NCI-H345 treated with DMSO at 0.1 percent for 48 hours (cell line): ENCODE data around the gene TNFAIP8.

Source experiments
- DNase-seq: peaks from one replicate; lab custom pipeline; 2025; ENCODE audit not compliant: unreplicated experiment; lab: John Stamatoyannopoulos, UW

The TNFAIP8 gene

DNA sequence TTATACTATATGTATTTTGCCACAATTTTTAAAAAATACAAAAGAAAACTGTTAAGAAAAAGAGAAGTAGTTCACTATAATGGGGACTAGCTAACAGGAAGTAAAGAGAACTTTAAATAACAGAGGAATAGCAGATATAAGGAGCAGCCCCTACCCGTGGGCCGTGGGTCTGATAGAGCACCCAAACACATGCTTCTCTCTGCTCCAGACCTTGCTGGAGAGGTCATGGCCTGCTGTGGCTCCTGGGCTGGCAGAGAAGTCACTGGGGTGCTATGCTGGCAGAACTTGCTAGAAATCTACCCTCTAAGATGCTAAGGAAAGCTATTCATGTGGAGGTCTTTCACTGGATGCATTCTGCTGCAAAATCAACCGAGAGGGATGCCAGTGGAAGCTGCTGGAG lies 10.0 kb upstream of the TNFAIP8 start:
- DNase-seq, result no peak

DNA sequence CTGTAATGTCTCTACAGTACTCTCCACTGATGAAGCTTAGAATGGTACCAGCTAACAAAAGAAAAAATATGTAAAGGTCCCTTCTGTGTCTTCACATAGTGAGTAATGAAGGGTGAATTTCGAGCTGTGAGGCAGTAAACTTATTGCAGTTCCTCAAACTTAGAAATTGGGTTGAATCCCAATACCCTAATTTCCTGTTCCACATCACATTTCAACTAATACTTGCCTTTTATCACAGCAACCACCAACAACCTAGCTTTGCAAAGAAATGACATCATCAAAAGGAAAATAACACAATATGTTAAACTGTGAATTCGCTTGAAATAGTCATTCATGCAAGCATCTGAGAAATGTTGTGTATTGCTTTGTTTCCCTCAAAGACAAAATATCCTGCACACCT lies 9.4 kb upstream of the TNFAIP8 start:
- DNase-seq, result no peak

- DNase-seq, result peak; percentile 5
Measured at GRCh38 chr5:119347574-119347973, 8.2 kb upstream of the TNFAIP8 start.

DNA sequence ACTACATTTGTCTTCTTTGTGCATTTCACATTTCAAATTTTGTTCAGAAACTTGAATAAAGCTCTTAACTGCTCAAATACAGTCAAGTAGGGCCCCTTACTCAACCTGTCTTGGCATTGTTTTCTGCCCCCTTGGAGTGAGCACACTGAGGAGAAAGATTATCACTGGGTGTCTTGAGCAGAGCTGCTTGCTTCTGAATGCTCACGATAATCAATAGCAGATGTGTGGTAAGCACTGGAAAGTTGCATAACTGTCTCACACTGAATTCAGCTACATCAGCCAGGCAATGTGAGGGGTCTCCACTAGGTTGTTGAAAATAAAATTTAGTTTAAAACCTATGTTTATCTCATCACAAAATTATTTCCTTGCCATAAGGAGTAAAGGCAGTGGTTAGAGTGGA lies 7.8 kb upstream of the TNFAIP8 start:
- DNase-seq, result no peak

DNA sequence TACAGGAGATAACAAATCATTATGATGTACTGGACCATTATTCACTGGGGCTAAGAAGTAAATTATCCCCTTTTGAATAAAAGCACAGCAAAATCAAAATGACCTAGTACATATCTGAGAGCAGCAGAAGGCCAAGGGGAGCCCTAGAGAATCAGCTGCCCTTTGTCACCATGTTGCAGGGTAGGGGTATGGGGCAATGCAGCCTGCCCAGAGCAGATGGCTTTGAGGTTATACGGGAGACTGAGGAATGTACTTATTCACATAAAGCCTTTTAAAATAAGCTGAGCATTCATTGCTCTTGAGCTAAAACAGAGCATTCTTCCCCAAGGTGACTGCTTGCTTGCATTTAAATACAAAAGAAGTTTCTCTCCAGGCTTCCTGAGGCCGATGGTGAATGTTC lies 2.6 kb upstream of the TNFAIP8 start:
- DNase-seq, result no peak

DNA sequence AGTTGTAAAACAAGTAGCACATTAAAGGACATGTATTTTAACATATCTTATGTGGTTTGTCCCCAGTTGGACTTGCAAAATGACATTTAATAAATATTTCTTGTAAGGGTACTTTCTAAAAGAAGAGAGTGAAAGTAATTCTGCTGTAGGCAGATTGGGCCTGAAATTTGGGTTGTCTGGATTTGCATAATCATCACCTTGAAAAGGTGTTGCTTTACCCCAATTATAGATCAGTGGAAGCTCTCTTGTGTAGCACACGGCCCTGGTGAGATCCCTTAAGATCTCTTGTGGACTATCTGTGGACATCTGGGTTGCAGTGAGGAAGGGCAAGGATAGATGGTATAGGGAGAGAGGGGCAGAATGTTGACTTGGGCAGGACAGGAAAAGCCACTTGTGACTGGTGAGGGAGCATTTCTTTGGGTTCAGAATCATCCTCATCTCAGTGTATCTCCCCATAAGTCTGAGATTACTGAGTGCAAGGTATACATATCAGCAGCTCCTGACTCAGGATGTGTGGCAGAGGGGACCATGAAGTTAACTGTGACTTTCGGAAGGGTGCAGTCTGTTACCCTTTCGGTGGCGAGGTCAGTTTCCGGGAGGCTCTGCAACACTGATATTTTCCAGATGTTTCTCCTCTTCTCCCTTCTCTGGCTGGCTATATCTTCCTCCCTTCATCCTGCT lies 2.0 kb upstream of the TNFAIP8 start:
- DNase-seq, result no peak

- DNase-seq, result no peak
Measured at GRCh38 chr5:119354537-119355243, 1.1 kb upstream of the TNFAIP8 start.

DNA sequence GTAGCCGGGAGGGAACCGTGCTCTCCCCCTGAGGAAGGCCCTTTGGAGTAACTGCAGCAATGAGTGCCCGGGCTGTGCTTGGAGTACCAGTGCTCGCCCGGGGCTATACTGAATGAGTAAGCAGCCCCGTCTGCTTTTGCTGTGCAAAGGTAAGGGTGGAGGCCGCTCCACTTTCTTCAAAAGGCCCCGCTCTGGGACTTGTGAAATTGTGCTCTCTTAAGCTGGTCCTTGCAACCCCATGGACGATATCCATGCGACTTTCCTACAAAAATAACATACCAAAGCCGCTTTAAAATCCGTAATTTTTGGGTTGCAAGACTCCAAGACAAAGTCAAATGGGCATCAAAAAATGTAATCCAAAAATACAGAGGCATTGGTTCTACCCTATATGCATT lies 578 bp upstream of the TNFAIP8 start:
- DNase-seq, result no peak

DNA sequence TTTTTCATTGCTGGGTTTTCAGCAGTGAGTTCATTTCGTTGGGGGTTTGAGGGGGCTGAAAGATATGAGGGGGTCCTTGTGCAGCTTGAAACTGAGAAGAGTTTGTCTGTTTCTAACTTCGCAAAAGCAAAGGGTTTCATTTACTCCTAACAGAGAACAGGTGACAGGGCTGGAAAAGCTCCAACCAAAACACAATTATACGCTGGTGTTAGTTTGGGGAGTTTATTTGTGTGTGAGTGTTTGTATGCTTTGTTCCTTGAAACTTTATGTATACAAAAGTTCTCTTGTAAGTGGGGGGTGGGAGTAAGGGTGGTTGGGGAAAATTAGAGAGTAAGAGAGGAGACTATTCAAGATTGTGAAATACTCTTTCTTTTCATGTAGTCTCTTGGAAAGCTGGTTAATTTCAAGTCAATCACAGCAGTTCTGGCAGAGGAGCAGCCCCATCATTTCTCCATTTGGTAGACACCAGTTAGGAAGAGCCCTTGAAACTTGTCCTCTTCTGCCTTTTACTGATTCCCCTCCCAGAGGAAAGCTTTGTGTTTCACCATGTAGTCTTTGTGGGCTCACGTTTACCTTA lies 881 bp downstream of the TNFAIP8 start:
- DNase-seq, result no peak

DNA sequence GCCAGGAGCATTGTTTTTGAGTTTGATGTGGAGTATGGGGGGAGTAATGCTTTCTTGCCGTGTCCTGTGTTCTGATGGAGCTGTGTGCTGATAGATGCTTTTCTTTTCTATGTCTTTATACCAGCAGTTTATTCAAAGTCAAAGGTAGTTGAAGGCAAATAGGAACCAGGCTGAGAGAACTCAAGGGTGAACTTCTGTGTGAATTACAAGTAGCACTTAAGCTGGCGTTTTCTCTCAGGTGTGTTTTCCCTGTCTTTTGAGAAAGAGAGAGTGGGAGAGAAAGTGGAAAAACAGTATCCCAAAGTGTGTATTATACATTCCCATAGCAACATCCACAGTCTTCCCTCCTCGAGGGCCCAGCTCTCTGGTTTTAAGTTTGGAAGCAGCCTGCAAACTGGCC lies 1.5 kb downstream of the TNFAIP8 start:
- no peak for DNase-seq

- DNase-seq, result no peak
Measured at GRCh38 chr5:119357808-119358529, 2.1 kb downstream of the TNFAIP8 start.

GRCh38 chr5:119358530-119358900 lies 2.7 kb downstream of the TNFAIP8 start:
- DNase-seq, result no peak

GRCh38 chr5:119358901-119359603 lies 3.2 kb downstream of the TNFAIP8 start:
- no peak for DNase-seq

DNA sequence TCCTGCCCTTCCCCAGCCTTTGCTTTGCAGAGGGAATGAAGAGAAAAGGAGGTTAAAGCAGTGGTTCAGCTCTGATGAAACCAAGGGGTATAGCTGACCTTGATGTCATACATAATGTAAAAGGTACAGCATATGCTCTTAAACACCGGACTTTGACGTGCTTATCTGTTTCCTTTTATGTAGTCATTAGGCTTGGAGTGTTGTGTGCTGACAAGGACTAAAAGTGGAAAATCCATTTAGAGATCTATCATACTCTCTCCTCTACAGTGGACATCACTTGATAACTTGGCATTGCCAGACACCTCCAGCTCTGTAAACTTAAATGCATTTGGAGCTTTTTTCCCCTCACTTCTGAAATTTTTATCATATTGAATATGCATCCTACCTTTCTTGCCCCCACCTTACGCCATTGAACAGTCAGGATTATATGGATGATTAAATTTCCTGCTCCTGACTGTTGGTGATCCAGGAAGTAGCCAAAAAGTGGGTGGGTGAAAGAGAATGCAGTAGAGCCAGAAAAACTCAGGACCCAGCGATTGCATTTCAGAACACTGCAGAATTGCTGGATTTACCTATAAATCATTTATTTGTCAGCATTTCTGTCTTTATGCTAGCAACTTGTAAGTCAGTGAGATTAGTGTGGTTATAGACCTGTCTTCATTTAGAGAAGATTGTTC lies 4.1 kb downstream of the TNFAIP8 start:
- no peak for DNase-seq

DNA sequence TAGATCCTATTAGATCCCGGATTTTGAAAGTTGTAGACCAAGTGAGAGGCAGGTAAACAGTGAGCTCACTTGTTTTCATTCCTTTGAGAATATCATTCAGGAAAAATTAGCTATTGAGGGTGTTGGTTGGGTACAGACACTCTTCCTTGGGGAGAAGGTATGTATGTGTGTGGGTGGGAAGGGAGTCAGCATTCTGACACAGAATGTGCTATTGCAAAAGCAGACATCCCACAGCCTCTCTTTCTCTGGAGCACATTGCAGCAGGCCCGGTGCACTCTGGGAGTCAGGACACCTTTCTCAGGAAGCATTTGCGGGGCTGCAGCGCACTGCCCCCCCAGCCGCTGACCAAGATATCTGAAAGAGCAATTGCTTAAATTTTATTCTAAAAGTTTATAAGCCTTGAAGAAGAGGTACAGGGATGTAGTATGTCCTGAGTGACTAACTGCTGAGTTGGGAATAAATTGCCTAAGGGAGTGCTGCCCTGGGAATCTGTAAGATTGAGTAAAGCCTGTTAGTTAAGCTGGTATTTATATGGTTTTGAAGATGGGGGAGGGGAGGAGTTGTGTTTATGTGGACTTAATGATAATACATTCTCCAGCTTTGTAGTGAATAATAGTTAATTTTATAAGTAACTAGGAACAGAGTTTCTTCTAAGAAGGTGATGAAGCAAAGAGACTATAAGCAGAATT lies 5.2 kb downstream of the TNFAIP8 start:
- DNase-seq, result no peak

GRCh38 chr5:119361594-119362125 lies 5.8 kb downstream of the TNFAIP8 start:
- DNase-seq, result no peak

GRCh38 chr5:119362714-119363113 lies 6.9 kb downstream of the TNFAIP8 start:
- DNase-seq, result no peak

DNA sequence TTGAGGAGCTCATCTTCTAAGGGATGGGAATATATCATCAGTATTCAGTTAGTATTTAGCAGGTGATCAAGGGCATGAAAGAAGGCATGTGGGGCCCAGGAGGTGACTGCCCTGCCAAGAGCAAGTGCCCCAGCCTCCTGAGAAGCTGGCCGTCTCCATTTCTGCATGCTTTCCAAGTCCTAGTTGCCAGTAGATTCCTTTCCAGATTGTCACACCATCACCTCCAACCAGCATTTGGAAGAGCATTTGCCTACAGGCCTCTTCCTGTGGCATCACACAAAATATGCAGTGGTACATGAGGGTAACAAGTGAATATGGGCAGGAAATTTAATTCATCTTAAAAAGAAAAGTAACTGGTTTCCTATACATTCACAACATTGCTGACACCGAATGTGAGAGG lies 7.5 kb downstream of the TNFAIP8 start:
- no peak for DNase-seq

GRCh38 chr5:119363936-119364335 lies 8.1 kb downstream of the TNFAIP8 start:
- no peak for DNase-seq
